CD4-positive, alpha-beta memory T cell (primary cell): ENCODE data around the gene ACTL10. TPM values are rescaled to one million over a fixed set of nuclear protein-coding genes. Genes with fewer than 3 reads are reported as not detected.

Source experiments
- CTCF ChIA-PET: fragments of 350-600 bp; sonication (Branson Sonifier 250); formaldehyde crosslinking; loops from one replicate; lab custom pipeline; 2021; ENCODE audit warnings: inconsistent platforms; ENCODE audit not compliant: partially characterized antibody; lab: Charles Lee
- POLR2A ChIA-PET: fragments of 350-600 bp; sonication (Branson Sonifier 250); formaldehyde crosslinking; loops from one replicate; lab custom pipeline; 2021; ENCODE audit not compliant: partially characterized antibody; lab: Charles Lee
- DNase-seq, 5 donors: peaks; one replicate each; pipeline versions ENCODE4 v3.0.0 to v3.0.0-alpha.2; 2020 to 2022; ENCODE audit warnings: mixed read lengths in 1 of 5
- H3K27ac ChIP-seq: one replicate; pipeline ENCODE4 v1.7.0; 2013; ENCODE audit warnings: low read depth, low read length
- H3K27me3 ChIP-seq: 2 replicates; pipeline ENCODE4 v1.7.0; 2013; ENCODE audit warnings: mild to moderate bottlenecking, low read length, moderate library complexity; ENCODE audit not compliant: insufficient read depth
- H3K36me3 ChIP-seq: 2 replicates; pipeline ENCODE4 v1.7.0; 2013; ENCODE audit warnings: mild to moderate bottlenecking, low read length, moderate library complexity; ENCODE audit not compliant: insufficient read depth
- H3K4me1 ChIP-seq: 2 replicates; pipeline ENCODE4 v1.7.0; 2013; ENCODE audit warnings: mild to moderate bottlenecking, low read length, moderate library complexity; ENCODE audit not compliant: insufficient read depth
- H3K4me3 ChIP-seq, 2 donors: one replicate each; pipeline ENCODE4 v1.7.0; 2013; ENCODE audit warnings: low read length in 2 of 2, mild to moderate bottlenecking in 1 of 2
- H3K9me3 ChIP-seq, 2 donors: one replicate each; pipeline ENCODE4 v1.7.0; 2013; ENCODE audit warnings: low read length in 2 of 2, control low read depth in 1 of 2; ENCODE audit not compliant: control insufficient read depth in 1 of 2
- H3K27ac Mint-ChIP-seq, 7 donors: one replicate each; pipeline ENCODE4 v1.8.0; 2020 to 2021; ENCODE audit warnings: mixed read lengths in 7 of 7, mild to moderate bottlenecking in 6 of 7, inconsistent platforms in 3 of 7, moderate library complexity in 3 of 7
- H3K27me3 Mint-ChIP-seq, 2 donors: one replicate each; pipeline ENCODE4 v1.8.0; 2020 to 2021; ENCODE audit warnings: mixed read lengths in 2 of 2
- H3K36me3 Mint-ChIP-seq, 2 donors: one replicate each; pipeline ENCODE4 v1.8.0; 2020 to 2021; ENCODE audit warnings: mixed read lengths in 2 of 2, inconsistent platforms in 1 of 2, mild to moderate bottlenecking in 1 of 2
- H3K4me1 Mint-ChIP-seq, 4 donors: one replicate each; pipeline ENCODE4 v1.8.0; 2020 to 2021; ENCODE audit warnings: mixed read lengths in 4 of 4, mild to moderate bottlenecking in 1 of 4
- H3K4me3 Mint-ChIP-seq, 8 donors: one replicate each; pipeline ENCODE4 v1.8.0; 2020 to 2021; ENCODE audit warnings: mixed read lengths in 8 of 8, mild to moderate bottlenecking in 7 of 8, moderate library complexity in 6 of 8, inconsistent platforms in 3 of 8
- H3K9me3 Mint-ChIP-seq, 8 donors: one replicate each; pipeline ENCODE4 v1.8.0; 2020 to 2021; ENCODE audit warnings: mixed read lengths in 8 of 8, mild to moderate bottlenecking in 5 of 8, inconsistent platforms in 3 of 8, moderate library complexity in 1 of 8
- intact Hi-C: fragments of 100-400 bp; cut with micrococcal nuclease; formaldehyde crosslinking; loops from one replicate; pipeline ENCODE4 v1.15.1; 2023
- polyA plus RNA-seq, 2 donors: library from polyadenylated mRNA; unstranded; fragments of 300-500 nt; fragmentation: Illumina TruSeq; gene quantifications; one replicate each; pipeline ENCODE4 v1.2.3, GENCODE V29; 2021
- total RNA-seq, 2 experiments: library from RNA; stranded (reverse); gene quantifications; one replicate each; pipeline ENCODE4 v1.2.3, GENCODE V29; 2021

Gene ACTL10
- total and polyA plus RNA-seq, 4 experiments from 2014 or later, result 1.7 to 6.0 (median 5.4) TPM

GRCh38 chr20:33672426-33673113 lies 5.8 kb downstream of the ACTL10 start:
- no peak for DNase-seq
- H3K9me3 ChIP-seq, result no peaks in the 10 kb centered on the region
- H3K4me1 Mint-ChIP-seq, result peaks cover 16 to 59% (median 30%) of the 10 kb centered on the region in 4 donors
- no peaks in the 10 kb centered on the region for H3K27me3 Mint-ChIP-seq
- H3K4me1 ChIP-seq, result peaks cover 34% of the 10 kb centered on the region
- intact Hi-C loops, result no loop called here
- H3K4me3 ChIP-seq, result no peak overlapping the region
- peak overlapping the region in 5 of 7 donors; percentile 62 to 85 (median 74) for H3K27ac Mint-ChIP-seq
- ChIA-PET CTCF (interaction anchor here (1.0 kb wide), 1 partner anchor 157 kb away, joined by 4 read pairs; no protein-coding TSS in a partner anchor), POLR2A (interaction anchor here (0.7 kb wide), 1 partner anchor 19 kb away, joined by 3 read pairs; no protein-coding TSS in a partner anchor)
- no peaks in the 10 kb centered on the region for H3K36me3 Mint-ChIP-seq
- H3K27me3 ChIP-seq, result no peaks in the 10 kb centered on the region
- no peak overlapping the region for H3K27ac ChIP-seq
- H3K9me3 Mint-ChIP-seq, result no peaks in the 10 kb centered on the region
- peak overlapping the region; percentile 25 to 91 (median 88) for H3K4me3 Mint-ChIP-seq
- H3K36me3 ChIP-seq, result no peaks in the 10 kb centered on the region

GRCh38 chr20:33673114-33673409 lies 6.3 kb downstream of the ACTL10 start:
- no peaks in the 10 kb centered on the region for H3K27me3 ChIP-seq
- H3K4me1 ChIP-seq, result peaks cover 37% of the 10 kb centered on the region
- H3K4me1 Mint-ChIP-seq, result peaks cover 15 to 62% (median 32%) of the 10 kb centered on the region in 4 donors
- no peak for DNase-seq
- ChIA-PET CTCF (interaction anchor here (1.0 kb wide), 1 partner anchor 157 kb away, joined by 4 read pairs; no protein-coding TSS in a partner anchor), POLR2A (interaction anchor here (0.7 to 3.4 kb wide), 2 partner anchors 9 to 20 kb away, joined by 3 to 25 read pairs; no protein-coding TSS in a partner anchor)
- H3K36me3 ChIP-seq, result no peaks in the 10 kb centered on the region
- intact Hi-C loops, result no loop called here
- H3K27ac ChIP-seq, result no peak overlapping the region
- peak overlapping the region in 1 of 2 donors; percentile 22 for H3K4me3 ChIP-seq
- H3K27me3 Mint-ChIP-seq, result no peaks in the 10 kb centered on the region
- H3K4me3 Mint-ChIP-seq, result peak overlapping the region; percentile 82 to 91 (median 89)
- H3K9me3 ChIP-seq, result no peaks in the 10 kb centered on the region
- H3K9me3 Mint-ChIP-seq, result no peaks in the 10 kb centered on the region
- no peaks in the 10 kb centered on the region for H3K36me3 Mint-ChIP-seq
- H3K27ac Mint-ChIP-seq, result peak overlapping the region in 6 of 7 donors; percentile 15 to 80 (median 64)

DNA sequence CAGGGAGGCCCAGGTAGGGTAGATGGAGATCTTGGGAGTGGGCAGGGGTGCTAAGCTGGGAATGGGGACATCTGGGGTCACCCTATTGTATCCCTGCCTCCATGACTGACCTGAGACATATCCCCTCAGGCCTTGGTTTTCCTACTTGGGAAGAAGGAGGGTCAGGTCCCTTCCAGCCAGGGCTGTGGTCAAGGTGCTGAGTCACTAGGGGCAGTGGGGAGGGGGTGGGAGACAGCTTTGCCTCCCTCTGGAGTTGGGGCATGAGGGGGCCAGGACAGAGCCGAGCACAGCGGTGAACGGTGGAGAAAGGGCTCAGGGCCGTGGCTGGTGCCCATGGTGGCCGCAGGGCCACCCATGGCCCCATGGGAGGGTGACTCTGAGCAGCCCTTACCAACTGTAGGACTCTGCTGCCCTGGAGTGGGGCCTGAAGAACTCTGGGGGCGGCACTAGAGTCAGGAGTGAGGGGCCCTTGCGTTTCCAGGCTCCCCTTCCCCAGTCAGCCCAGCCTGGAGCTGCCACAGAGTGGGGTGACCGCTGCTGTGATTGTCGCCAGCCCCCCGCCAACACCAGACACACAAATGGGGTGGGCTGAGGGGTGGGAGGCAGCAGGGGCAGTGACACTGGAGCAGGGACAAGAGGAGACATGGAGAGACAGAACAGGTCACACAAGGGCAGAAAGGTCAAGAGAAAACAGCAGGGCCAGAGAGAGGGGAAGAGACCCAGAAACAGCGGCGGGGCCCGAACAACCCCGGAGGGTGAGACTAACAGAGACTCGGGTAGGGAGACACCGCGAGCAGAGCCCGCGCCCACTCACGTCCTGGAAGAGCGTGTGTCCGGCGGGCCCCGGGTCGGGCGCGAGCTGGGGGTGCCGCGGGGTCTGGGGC lies 6.9 kb downstream of the ACTL10 start:
- Histone ChIP-seq H3K36me3 (no peaks in the 10 kb centered on the region), H3K27ac (peak overlapping the region; percentile 43), H3K9me3 (no peaks in the 10 kb centered on the region), H3K27me3 (no peaks in the 10 kb centered on the region), H3K4me3 (peak overlapping the region; percentile 22 to 49), H3K4me1 (peaks cover 37% of the 10 kb centered on the region)
- Mint-ChIP-seq H3K9me3 (no peaks in the 10 kb centered on the region), H3K4me1 (peaks cover 18 to 63% (median 33%) of the 10 kb centered on the region in 4 donors), H3K27ac (peak overlapping the region in 5 of 7 donors; percentile 75 to 90 (median 88)), H3K4me3 (peak overlapping the region; percentile 82 to 91 (median 89)), H3K27me3 (no peaks in the 10 kb centered on the region), H3K36me3 (no peaks in the 10 kb centered on the region)
- ChIA-PET CTCF (no interaction called here), POLR2A (interaction anchor here (0.5 to 3.4 kb wide), 3 partner anchors 10 to 230 kb away, joined by 3 to 25 read pairs (median 3); partner anchors contain the start of gene SNTA1)
- intact Hi-C loops, result no loop called here
- no peak for DNase-seq

GRCh38 chr20:33674294-33675135 lies 7.8 kb downstream of the ACTL10 start, which contains the start of gene NECAB3:
NECAB3 (minus strand) TSS chr20:33674428; CDS start chr20:33674352, 76 bp downstream.
- Mint-ChIP-seq H3K4me3 (peak within 1 kb of the TSS; percentile 86 to 91 (median 89)), H3K4me1 (peaks cover 24 to 67% (median 41%) of the 10 kb centered on the region in 4 donors), H3K27ac (peak within 1 kb of the TSS; percentile 61 to 90 (median 78)), H3K9me3 (no peaks in the 10 kb centered on the region), H3K36me3 (no peaks in the 10 kb centered on the region), H3K27me3 (no peaks in the 10 kb centered on the region)
- intact Hi-C loops, result no loop called here
- no peaks in the 10 kb centered on the region for H3K9me3 ChIP-seq
- POLR2A ChIA-PET, result interaction anchor here (0.9 to 3.4 kb wide), 4 partner anchors 8 to 231 kb away, joined by 3 to 25 read pairs (median 5); partner anchors contain the start of genes ACTL10, PXMP4 and SNTA1
- CTCF ChIA-PET, result no interaction called here
- H3K27me3 ChIP-seq, result no peaks in the 10 kb centered on the region
- no peaks in the 10 kb centered on the region for H3K36me3 ChIP-seq
- DNase-seq, result peak; percentile 38 to 61 (median 44)
- peak within 1 kb of the TSS; percentile 22 to 49 for H3K4me3 ChIP-seq
- peaks cover 46% of the 10 kb centered on the region for H3K4me1 ChIP-seq
- H3K27ac ChIP-seq, result peak within 1 kb of the TSS; percentile 43

GRCh38 chr20:33675136-33675959 lies 8.6 kb downstream of the ACTL10 start:
- H3K9me3 ChIP-seq, result no peaks in the 10 kb centered on the region
- CTCF ChIA-PET, result no interaction called here
- H3K9me3 Mint-ChIP-seq, result no peaks in the 10 kb centered on the region
- POLR2A ChIA-PET, result interaction anchor here (0.9 to 3.4 kb wide), 5 partner anchors 9 to 232 kb away, joined by 3 to 25 read pairs (median 4); partner anchors contain the start of genes ACTL10, PXMP4 and SNTA1
- peaks cover 25 to 66% (median 45%) of the 10 kb centered on the region in 4 donors for H3K4me1 Mint-ChIP-seq
- DNase-seq, result no peak
- no peaks in the 10 kb centered on the region for H3K27me3 ChIP-seq
- H3K36me3 ChIP-seq, result no peaks in the 10 kb centered on the region
- peaks cover 54% of the 10 kb centered on the region for H3K4me1 ChIP-seq
- no peaks in the 10 kb centered on the region for H3K36me3 Mint-ChIP-seq
- H3K4me3 ChIP-seq, result no peak overlapping the region
- H3K4me3 Mint-ChIP-seq, result peak overlapping the region; percentile 73 to 91 (median 82)
- H3K27ac Mint-ChIP-seq, result peak overlapping the region; percentile 31 to 87 (median 77)
- intact Hi-C loops, result no loop called here
- no peaks in the 10 kb centered on the region for H3K27me3 Mint-ChIP-seq
- H3K27ac ChIP-seq, result no peak overlapping the region

DNA sequence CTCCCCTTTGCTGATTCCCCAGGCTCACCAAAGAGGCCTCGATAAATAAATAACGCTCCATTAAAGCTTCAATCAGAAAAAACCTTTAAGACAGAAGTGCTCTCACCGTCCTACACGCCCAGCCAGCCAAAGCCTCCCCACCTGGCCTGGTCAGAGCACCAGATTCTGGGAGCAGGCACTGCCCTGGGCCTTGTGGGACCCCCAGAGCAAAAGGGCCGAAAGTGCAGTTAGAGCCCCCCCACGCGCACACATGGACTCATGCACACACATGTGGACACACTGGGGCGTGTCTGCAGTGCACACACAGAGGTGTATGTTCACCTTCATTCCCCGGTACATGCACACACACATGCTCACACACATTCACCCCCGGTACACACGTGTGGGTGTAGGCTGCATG lies 9.4 kb downstream of the ACTL10 start:
- Mint-ChIP-seq H3K27me3 (no peaks in the 10 kb centered on the region), H3K27ac (peak overlapping the region in 1 of 7 donors; percentile 31), H3K36me3 (no peaks in the 10 kb centered on the region), H3K9me3 (no peaks in the 10 kb centered on the region), H3K4me3 (peak overlapping the region in 4 of 8 donors; percentile 13 to 42 (median 32)), H3K4me1 (peaks cover 27 to 69% (median 50%) of the 10 kb centered on the region in 4 donors)
- no peak overlapping the region for H3K27ac ChIP-seq
- peaks cover 62% of the 10 kb centered on the region for H3K4me1 ChIP-seq
- H3K9me3 ChIP-seq, result no peaks in the 10 kb centered on the region
- no peak for DNase-seq
- ChIA-PET CTCF (no interaction called here), POLR2A (interaction anchor here (1.0 to 3.4 kb wide), 3 partner anchors 10 to 44 kb away, joined by 3 to 25 read pairs (median 6); partner anchors contain the start of gene ACTL10)
- H3K27me3 ChIP-seq, result no peaks in the 10 kb centered on the region
- intact Hi-C loops, result no loop called here
- no peak overlapping the region for H3K4me3 ChIP-seq
- no peaks in the 10 kb centered on the region for H3K36me3 ChIP-seq
